H1 (cell line): Measurements from ENCODE around the gene CEP85. TPM values are rescaled to one million over a fixed set of nuclear protein-coding genes. Genes with fewer than 3 reads are reported as not detected.
A peak's percentile ranks its signal among the peaks of the same experiment; 100 is the strongest.

Source experiments
- CTCF ChIA-PET: fragments of 300-600 bp; sonication (Branson Sonifier 250); formaldehyde crosslinking; loops from one replicate; lab custom pipeline; 2021; ENCODE audit not compliant: partially characterized antibody; lab: Charles Lee
- POLR2A ChIA-PET: fragments of 300-600 bp; sonication (Branson Sonifier 250); formaldehyde crosslinking; loops from one replicate; lab custom pipeline; 2021; ENCODE audit warnings: inconsistent platforms; ENCODE audit not compliant: partially characterized antibody; lab: Charles Lee
- DNase-seq, 2 experiments: peaks; one replicate each; pipeline versions ENCODE4 v3.0.0 to v3.0.0-alpha.2; 2010 to 2022; ENCODE audit warnings: low spot score in 2 of 2, low read depth in 1 of 2, mixed read lengths in 1 of 2
- FAIRE-seq: peaks from 2 replicates; lab custom pipeline; 2011; peaks lifted over from hg19 to GRCh38; lab: Jason Lieb, UNC
- H2AFZ ChIP-seq: 2 replicates; pipeline ENCODE4 v1.8.1; 2012; ENCODE audit warnings: low read length, inconsistent platforms
- H2AK5ac ChIP-seq: 2 replicates; pipeline ENCODE4 v1.6.1; 2013; ENCODE audit warnings: low read depth, low read length
- H2BK120ac ChIP-seq: replicated peaks from 2 replicates; pipeline ENCODE3; 2013; ENCODE audit warnings: low read depth, low read length, inconsistent platforms
- H2BK12ac ChIP-seq: 2 replicates; pipeline ENCODE4 v1.6.1; 2013; ENCODE audit warnings: low read depth, low read length
- H2BK15ac ChIP-seq: 2 replicates; pipeline ENCODE4 v1.6.1; 2013; ENCODE audit warnings: low read length
- H2BK20ac ChIP-seq: 2 replicates; pipeline ENCODE4 v1.6.1; 2013; ENCODE audit warnings: low read length
- H2BK5ac ChIP-seq: 2 replicates; pipeline ENCODE4 v1.6.1; 2013; ENCODE audit warnings: low read depth, low read length
- H3K14ac ChIP-seq: 2 replicates; pipeline ENCODE4 v1.6.1; 2013; ENCODE audit warnings: inconsistent platforms; ENCODE audit not compliant: insufficient read length
- H3K18ac ChIP-seq: 2 replicates; pipeline ENCODE4 v1.6.1; 2013; ENCODE audit warnings: low read length; ENCODE audit errors: extremely low read depth
- H3K23ac ChIP-seq: 2 replicates; pipeline ENCODE4 v1.6.1; 2013; ENCODE audit warnings: inconsistent platforms; ENCODE audit not compliant: insufficient read length
- H3K23me2 ChIP-seq: 2 replicates; pipeline ENCODE4 v1.6.1; 2013; ENCODE audit warnings: low read depth, low read length
- H3K27ac ChIP-seq: 2 replicates; pipeline ENCODE4 v1.6.1; 2011; ENCODE audit warnings: low read depth, low read length, inconsistent platforms
- H3K27me3 ChIP-seq, 4 experiments: replicated peaks in 1 of 4; 1 replicate in 1 of 4; 2 replicates in 3 of 4; pipeline versions ENCODE4 v1.6.1 to v1.8.1; 2011 to 2013; ENCODE audit warnings: low read length in 3 of 4, mild to moderate bottlenecking in 3 of 4, inconsistent platforms in 2 of 4, mixed read lengths in 2 of 4, moderate library complexity in 1 of 4; ENCODE audit not compliant: control insufficient read depth in 3 of 4, insufficient read depth in 3 of 4; ENCODE audit errors: extremely low read depth in 1 of 4
- H3K36me3 ChIP-seq, 4 experiments: 2 replicates each; pipeline versions ENCODE4 v1.6.1 to v1.8.1; 2011 to 2013; ENCODE audit warnings: mild to moderate bottlenecking in 4 of 4, low read length in 3 of 4, moderate library complexity in 2 of 4, control low read depth in 1 of 4, inconsistent platforms in 1 of 4; ENCODE audit not compliant: insufficient read depth in 4 of 4, control insufficient read depth in 2 of 4
- H3K4ac ChIP-seq: replicated peaks from 2 replicates; pipeline ENCODE3; 2013; ENCODE audit warnings: low read length, low read depth, mixed read lengths, inconsistent platforms; ENCODE audit not compliant: insufficient read length
- H3K4me1 ChIP-seq, 4 experiments: replicated peaks in 1 of 4; 1 replicate in 1 of 4; 2 replicates in 3 of 4; pipeline versions ENCODE4 v1.6.1 to v1.8.1; 2011 to 2013; ENCODE audit warnings: low read length in 3 of 4, inconsistent platforms in 2 of 4, mixed read lengths in 1 of 4; ENCODE audit not compliant: insufficient read depth in 4 of 4, control insufficient read depth in 3 of 4
- H3K4me2 ChIP-seq, 2 experiments: 2 replicates each; pipeline versions ENCODE4 v1.6.1 to v1.8.1; 2011 to 2013; ENCODE audit warnings: low read depth in 2 of 2, low read length in 2 of 2, control low read depth in 1 of 2, inconsistent platforms in 1 of 2, mild to moderate bottlenecking in 1 of 2; ENCODE audit not compliant: insufficient read depth in 1 of 2
- H3K4me3 ChIP-seq, 4 experiments: fragments of 200-600, 300-600 bp in 1 of 4; sonication (generic), shearing (Covaris generic), sonication (Bioruptor Twin) in 1 of 4; 2 replicates each; pipeline versions ENCODE4 v1.5.1 to v1.8.1; 2011 to 2016; ENCODE audit warnings: low read length in 4 of 4, low read depth in 3 of 4, control low read depth in 2 of 4, inconsistent platforms in 2 of 4, mild to moderate bottlenecking in 2 of 4, mixed read lengths in 1 of 4, moderate library complexity in 1 of 4; ENCODE audit not compliant: insufficient read depth in 2 of 4; ENCODE audit errors: extremely low read depth in 1 of 4
- H3K56ac ChIP-seq: replicated peaks from 2 replicates; pipeline ENCODE3; 2013; ENCODE audit warnings: low read depth, mild to moderate bottlenecking, mixed read lengths, low read length, inconsistent platforms; ENCODE audit not compliant: insufficient read length
- H3K79me1 ChIP-seq: 2 replicates; pipeline ENCODE4 v1.6.1; 2013; ENCODE audit warnings: low read depth, low read length, control low read depth
- H3K79me2 ChIP-seq, 2 experiments: 2 replicates each; pipeline versions ENCODE4 v1.6.1 to v1.8.1; 2012 to 2013; ENCODE audit warnings: low read length in 2 of 2, mild to moderate bottlenecking in 2 of 2, inconsistent platforms in 1 of 2; ENCODE audit not compliant: insufficient read depth in 2 of 2, control insufficient read depth in 1 of 2
- H3K9ac ChIP-seq, 4 experiments: replicated peaks in 1 of 4; 1 replicate in 1 of 4; 2 replicates in 3 of 4; pipeline versions ENCODE4 v1.6.1 to v1.8.1; 2011 to 2013; ENCODE audit warnings: low read depth in 3 of 4, low read length in 3 of 4, control low read depth in 2 of 4, mild to moderate bottlenecking in 2 of 4, moderate library complexity in 2 of 4, inconsistent platforms in 1 of 4; ENCODE audit errors: extremely low read depth in 1 of 4
- H3K9me3 ChIP-seq, 2 experiments: 2 replicates each; pipeline versions ENCODE4 v1.6.1 to v1.8.1; 2012 to 2013; ENCODE audit warnings: mild to moderate bottlenecking in 2 of 2, moderate library complexity in 2 of 2, control low read depth in 1 of 2, inconsistent platforms in 1 of 2, low read depth in 1 of 2, low read length in 1 of 2, mixed read lengths in 1 of 2; ENCODE audit not compliant: insufficient read depth in 2 of 2
- H4K20me1 ChIP-seq, 2 experiments: replicated peaks in 1 of 2; 2 replicates each; pipeline versions ENCODE3 to v1.8.1; 2011 to 2013; ENCODE audit warnings: inconsistent platforms in 2 of 2, low read length in 2 of 2, mild to moderate bottlenecking in 1 of 2; ENCODE audit not compliant: insufficient read depth in 2 of 2, control insufficient read depth in 1 of 2
- H4K5ac ChIP-seq: 2 replicates; pipeline ENCODE4 v1.6.1; 2013; ENCODE audit warnings: low read length, low read depth, mixed read lengths, inconsistent platforms; ENCODE audit not compliant: insufficient read length
- H4K8ac ChIP-seq: 2 replicates; pipeline ENCODE4 v1.8.0; 2013; ENCODE audit warnings: mild to moderate bottlenecking, moderate library complexity, low read length, inconsistent platforms; ENCODE audit not compliant: insufficient read depth; ENCODE audit errors: extremely low read depth
- H4K91ac ChIP-seq: replicated peaks from 2 replicates; pipeline ENCODE3; 2013; ENCODE audit warnings: low read length, mixed read lengths, inconsistent platforms; ENCODE audit not compliant: insufficient read length
- BACH1 ChIP-seq: IDR thresholded peaks from 2 replicates; pipeline ENCODE4 v1.6.1; 2012; ENCODE audit warnings: low read length, improper control_type of control experiment
- CBX5 ChIP-seq: fragments of 300-800, 300-1000 bp; sonication (generic); IDR thresholded peaks from 2 replicates; pipeline ENCODE4 v1.7.1; 2016; ENCODE audit warnings: antibody characterized with exemption, low read length, low read depth
- CBX8 ChIP-seq: fragments of 300-800, 300-1000 bp; sonication (generic); IDR thresholded peaks from 2 replicates; pipeline ENCODE4 v1.7.1; 2016; ENCODE audit warnings: low read depth, low read length, borderline replicate concordance
- CHD1 ChIP-seq: IDR thresholded peaks from 2 replicates; pipeline ENCODE4 v1.6.1; 2012; ENCODE audit warnings: low read depth, low read length, improper control_type of control experiment
- EP300 ChIP-seq, 2 experiments: IDR thresholded peaks; 1 replicate in 1 of 2; 2 replicates in 1 of 2; pipeline ENCODE4 v1.6.1; 2011 to 2012; ENCODE audit warnings: low read depth in 2 of 2, low read length in 2 of 2, mild to moderate bottlenecking in 2 of 2, borderline replicate concordance in 1 of 2, inconsistent platforms in 1 of 2, moderate library complexity in 1 of 2
- HDAC2 ChIP-seq, 2 experiments: fragments of 300-600 bp in 1 of 2; sonication (generic) in 1 of 2; IDR thresholded peaks; 2 replicates each; pipeline ENCODE4 v1.6.1; 2011 to 2012; ENCODE audit warnings: low read depth in 2 of 2, low read length in 2 of 2, mild to moderate bottlenecking in 2 of 2, moderate library complexity in 2 of 2, borderline replicate concordance in 1 of 2, inconsistent platforms in 1 of 2
- KDM1A ChIP-seq: fragments of 200-600, 300-600 bp; sonication (generic); IDR thresholded peaks from 2 replicates; pipeline ENCODE4 v1.7.1; 2016; ENCODE audit warnings: mild to moderate bottlenecking, low read length, borderline replicate concordance
- POLR2A ChIP-seq, 2 experiments: IDR thresholded peaks; 1 replicate in 1 of 2; 2 replicates in 1 of 2; pipeline ENCODE4 v1.6.1; 2011; ENCODE audit warnings: low read depth in 2 of 2, low read length in 2 of 2, mild to moderate bottlenecking in 2 of 2; ENCODE audit errors: control extremely low read depth in 1 of 2
- RAD21 ChIP-seq, 2 experiments: IDR thresholded peaks in 1 of 2; conservative IDR thresholded peaks in 1 of 2; 2 replicates each; pipeline ENCODE4 v1.6.1; 2011; ENCODE audit warnings: low read depth in 2 of 2, low read length in 2 of 2, improper control_type of control experiment in 1 of 2, inconsistent platforms in 1 of 2, mild to moderate bottlenecking in 1 of 2, moderate library complexity in 1 of 2
- TEAD4 ChIP-seq: IDR thresholded peaks from 2 replicates; pipeline ENCODE4 v1.6.1; 2012; ENCODE audit warnings: low read depth, low read length, inconsistent platforms, mixed read lengths
- YY1 ChIP-seq: IDR thresholded peaks from 2 replicates; pipeline ENCODE4 v1.6.1; 2011; ENCODE audit warnings: low read depth, mild to moderate bottlenecking, low read length
- WGBS, 2 experiments: shearing (Covaris generic) in 1 of 2; methylation state at CpG; one replicate each; pipeline versions ENCODE4 v1.1.6 to v1.1.7; 2013 to 2015; ENCODE audit warnings: low lambda C conversion rate in 2 of 2, mixed read lengths in 2 of 2, inconsistent platforms in 1 of 2, low coverage in 1 of 2, missing lambda C conversion rate in 1 of 2; ENCODE audit not compliant: insufficient replicate concordance in 2 of 2, insufficient coverage in 1 of 2, insufficient read length in 1 of 2; ENCODE audit errors: extremely low coverage in 1 of 2, missing lambda C conversion rate in 1 of 2; 5-methylcytosine and 5-hydroxymethylcytosine counted together
- polyA plus RNA-seq, 7 experiments: library from polyadenylated mRNA; depleted of rRNA in 3 of 7; stranded (reverse) in 5 of 7; unstranded in 2 of 7; fragments of >200 nt in 5 of 7; fragments of 200-250 nt in 2 of 7; gene quantifications; 1 replicate in 5 of 7; 2 replicates in 1 of 7; 4 replicates in 1 of 7; pipeline versions ENCODE4 v1.2.1 to v1.2.3, GENCODE V29; 2011 to 2013; ENCODE audit warnings: missing spikeins in 2 of 7, mixed read lengths in 2 of 7
- total RNA-seq: library from RNA; stranded (reverse); fragmentation: NEBNext Ultra II Directional; extraction: Animal tissue kit (Norgen Biotek cat#: 25700); gene quantifications from 2 replicates; pipeline ENCODE4 v1.2.1, GENCODE V29; 2021

The CEP85 gene
- total and polyA plus RNA-seq, 2 of the 8 experiments (the other 6 are each of a cell fraction or from before 2014, with no cell fraction given) = 40.4 to 43.7 TPM

DNA sequence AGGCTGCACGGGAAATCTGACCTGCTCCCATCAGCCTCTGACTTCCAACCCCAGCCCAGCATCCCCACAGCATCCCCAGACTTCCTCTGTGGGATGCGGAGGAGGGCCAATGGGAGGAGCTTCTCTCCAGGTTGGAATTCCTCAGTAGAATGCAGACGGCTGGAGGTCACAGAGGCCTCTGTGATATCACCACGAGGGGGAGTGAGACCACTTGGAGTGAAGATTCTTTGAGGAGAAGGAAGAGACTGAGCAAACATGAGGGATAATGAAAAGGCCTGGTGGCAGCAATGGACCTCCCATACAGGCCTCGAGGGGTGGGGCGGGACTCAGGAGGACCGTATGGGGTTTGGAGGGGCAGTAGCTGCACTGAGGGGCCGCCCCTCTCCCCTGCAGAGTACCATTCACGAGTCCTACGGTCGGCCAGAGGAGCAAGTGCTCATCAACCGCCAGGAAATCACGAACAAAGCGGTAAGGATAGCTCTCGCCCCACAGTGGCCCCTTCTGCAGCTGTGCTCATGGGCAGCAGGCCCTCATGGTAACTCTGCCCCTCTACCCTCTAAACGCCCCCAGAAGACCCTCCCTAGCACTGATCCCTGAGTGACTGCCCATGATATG is 43.5 kb upstream of the CEP85 start, which contains the start of gene CATSPER4:
CATSPER4 (plus strand) TSS at position 230 of the 615 bp plus-strand sequence; CDS start at position 256, 26 bp downstream.
- Histone ChIP-seq H3K4me3 (peak within 1 kb of the TSS in 1 of 4 experiments; percentile 23; a peak in 1 of 8 replicates), H2AK5ac (no peak within 1 kb of the TSS), H2AFZ (peak within 1 kb of the TSS; percentile 18; the same call in 1 of the 2 replicates), H2BK5ac (0 out of 2 replicates have a peak within 1 kb of the TSS, but pooled peaks have one; percentile 18), H3K23me2 (no peaks in the 10 kb centered on the region; the same call in 1 of the 2 replicates), H3K4me2 (peak within 1 kb of the TSS in 1 of 2 experiments; percentile 29; a peak in 3 of 4 replicates), H3K27me3 (no peaks in the 10 kb centered on the region), H3K27ac (no peak within 1 kb of the TSS), H4K5ac (no peak within 1 kb of the TSS), H3K79me2 (no peaks in the 10 kb centered on the region), H4K20me1 (no peaks in the 10 kb centered on the region), H3K18ac (0 out of 2 replicates have a peak within 1 kb of the TSS, but pooled peaks have one; percentile 9), H4K8ac (peak within 1 kb of the TSS; percentile 81), H3K79me1 (no peaks in the 10 kb centered on the region), H3K56ac (no peak within 1 kb of the TSS), H3K9me3 (no peaks in the 10 kb centered on the region), H3K14ac (no peak within 1 kb of the TSS), H3K9ac (no peak within 1 kb of the TSS), H4K91ac (peak within 1 kb of the TSS; percentile 67), H2BK15ac (no peak within 1 kb of the TSS), H3K36me3 (peaks cover 0 to 10% (median 0%) of the 10 kb centered on the region in 4 experiments; a peak in 2 of 8 replicates), H2BK12ac (peak within 1 kb of the TSS; percentile 32; the same call in 1 of the 2 replicates), H3K4ac (no peak within 1 kb of the TSS), H2BK120ac (no peak within 1 kb of the TSS), H3K23ac (no peak within 1 kb of the TSS), H3K4me1 (peaks cover 0 to 7% (median 2%) of the 10 kb centered on the region in 4 experiments; a peak in 3 of 7 replicates), H2BK20ac (no peak within 1 kb of the TSS)
- ChIA-PET CTCF (interaction anchor here (0.6 to 12.6 kb wide), 41 partner anchors 9 to 207 kb away, joined by 3 to 159 read pairs (median 5); partner anchors contain the start of genes C1orf232, CD52, CEP85 and CNKSR1), POLR2A (interaction anchor here (0.6 to 3.2 kb wide), 13 partner anchors 8 to 218 kb away, joined by 3 to 22 read pairs (median 4); partner anchors contain the start of genes CEP85, CNKSR1, SH3BGRL3 and ZNF593)
- 27% methylated on average over 16 of the region's 16 CpGs; no CpG with 5 or more reads in 1 of the 2 experiments for WGBS, 2 experiments
- FAIRE-seq (peak; percentile 97), DNase-seq (peak; percentile 49 to 77)
- TF ChIP-seq POLR2A (IDR thresholded peaks at IDR 0.05; ENCODE audit: control extremely low read depth in 1 of 2, low read depth in 2 of 2, low read length in 2 of 2) (0 out of 3 replicates have a peak, but pooled peaks of 1 of the 2 experiments have one; percentile 16), CBX8 (no peak), YY1 (no peak), KDM1A (peak; percentile 46; the same call in 1 of the 2 replicates), HDAC2 (IDR thresholded peaks at IDR 0.05; ENCODE audit: borderline replicate concordance in 1 of 2, low read depth in 2 of 2, low read length in 2 of 2) (peak; percentile 34 to 56; a peak in 1 of 4 replicates), CHD1 (no peak), CBX5 (no peak), EP300 (IDR thresholded peaks at IDR 0.05; ENCODE audit: borderline replicate concordance in 1 of 2, low read depth in 2 of 2, low read length in 2 of 2) (no peak), TEAD4 (peak; percentile 80), RAD21 (IDR thresholded peaks at IDR 0.05 in 1 of 2, conservative IDR thresholded peaks at IDR 0.05 in 1 of 2; ENCODE audit: low read depth in 2 of 2, low read length in 2 of 2) (peak; percentile 68 to 74), BACH1 (peak; percentile 24; the same call in 1 of the 2 replicates)
